ENCODE results near the gene SORCS1. TPM values are rescaled to one million over a fixed set of nuclear protein-coding genes. Genes with fewer than 3 reads are reported as not detected.

The SORCS1 gene
- polyA plus RNA-seq, 1 of the 3 experiments (the other 2 are of a cell fraction), result 0.66 TPM

- no peak for TF ChIP-seq RCOR1 (IDR thresholded peaks at IDR 0.05; ENCODE audit: low read length)
- TF ChIP-seq NFIC (IDR thresholded peaks at IDR 0.05; ENCODE audit: borderline replicate concordance), result no peak
- no peak for TF ChIP-seq FOXM1 (IDR thresholded peaks at IDR 0.05; ENCODE audit: low read depth)
- no peak for TF ChIP-seq PBX3 (IDR thresholded peaks at IDR 0.05)
These were observed 334.5 kb downstream of the SORCS1 start (continued) for GRCh38 chr10:106830006-106830405.

DNA sequence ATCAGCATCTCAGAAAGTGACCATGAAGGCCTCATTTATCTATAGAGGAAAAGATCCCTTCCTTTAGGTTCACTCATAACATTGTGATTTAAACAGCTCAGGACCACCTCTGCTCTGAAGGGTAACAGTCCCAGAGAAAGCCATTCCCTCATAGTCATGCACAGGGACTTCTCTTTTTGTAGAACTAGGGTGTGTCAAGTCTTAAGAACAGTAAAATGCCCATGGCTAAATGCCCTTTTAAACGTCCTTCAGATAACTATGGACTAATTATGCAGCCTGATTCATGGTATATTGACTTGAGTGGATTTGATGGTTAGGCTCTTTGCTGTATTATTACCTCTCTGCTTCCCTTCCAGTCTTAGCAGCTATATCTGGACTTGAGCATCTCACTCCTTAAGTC lies 337.8 kb downstream of the SORCS1 start:
- POLR2A ChIA-PET, result no interaction called here
- no peak overlapping the region for H3K4me3 ChIP-seq (ENCODE audit: low read depth in 2 of 2, low read length in 1 of 2)
- H3K9me2 ChIP-seq, result no peaks in the 10 kb centered on the region
- H3K27ac ChIP-seq (ENCODE audit: low read depth in 2 of 2, low read length in 1 of 2), result no peak overlapping the region; a peak in 1 of 4 replicates
- TF ChIP-seq GABPA (IDR thresholded peaks at IDR 0.05; ENCODE audit: low read depth), result no peak
- TF ChIP-seq EZH2phosphoT487 (IDR thresholded peaks at IDR 0.05; ENCODE audit: borderline replicate concordance, low read depth), result no peak
- TF ChIP-seq, protein P1, sequence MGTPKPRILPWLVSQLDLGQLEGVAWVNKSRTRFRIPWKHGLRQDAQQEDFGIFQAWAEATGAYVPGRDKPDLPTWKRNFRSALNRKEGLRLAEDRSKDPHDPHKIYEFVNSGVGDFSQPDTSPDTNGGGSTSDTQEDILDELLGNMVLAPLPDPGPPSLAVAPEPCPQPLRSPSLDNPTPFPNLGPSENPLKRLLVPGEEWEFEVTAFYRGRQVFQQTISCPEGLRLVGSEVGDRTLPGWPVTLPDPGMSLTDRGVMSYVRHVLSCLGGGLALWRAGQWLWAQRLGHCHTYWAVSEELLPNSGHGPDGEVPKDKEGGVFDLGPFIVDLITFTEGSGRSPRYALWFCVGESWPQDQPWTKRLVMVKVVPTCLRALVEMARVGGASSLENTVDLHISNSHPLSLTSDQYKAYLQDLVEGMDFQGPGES (IDR thresholded peaks at IDR 0.05; ENCODE audit: low read depth, low read length), result no peak
- TF ChIP-seq GATA2 (CRISPR knock-in tag; IDR thresholded peaks at IDR 0.05), result no peak
- no peak for TF ChIP-seq ZBTB33 (IDR thresholded peaks at IDR 0.05; ENCODE audit: borderline replicate concordance, low read depth)
- no peak for TF ChIP-seq RAD21 (IDR thresholded peaks at IDR 0.05; ENCODE audit: low read length)
- no peak for TF ChIP-seq FOXM1 (IDR thresholded peaks at IDR 0.05; ENCODE audit: low read depth)
- H3K36me3 ChIP-seq (replicated peaks in 1 of 2; ENCODE audit: control insufficient read depth in 1 of 2, insufficient read depth in 2 of 2, low read length in 1 of 2), result no peaks in the 10 kb centered on the region
- no peaks in the 10 kb centered on the region for H3K27me3 ChIP-seq (ENCODE audit: insufficient read depth)
- H3K4me1 ChIP-seq (ENCODE audit: control insufficient read depth in 1 of 2, insufficient read depth in 2 of 2, low read depth in 1 of 2, low read length in 1 of 2), result peaks cover 0 to 4% of the 10 kb centered on the region in 2 experiments; a peak in 1 of 4 replicates
- CTCF ChIA-PET, result interaction anchor here (1.6 to 2.4 kb wide), 2 partner anchors 9 to 115 kb away, joined by 3 to 7 read pairs; no protein-coding TSS in a partner anchor
- no peaks in the 10 kb centered on the region for H3K9me3 ChIP-seq
- no peak overlapping the region for H2AFZ ChIP-seq (ENCODE audit: low read depth)
- no peak for DNase-seq
- H3K4me2 ChIP-seq, result no peak overlapping the region
- no peaks in the 10 kb centered on the region for H3K79me2 ChIP-seq (ENCODE audit: insufficient read depth)
- no peaks in the 10 kb centered on the region for H4K20me1 ChIP-seq (ENCODE audit: insufficient read depth)
- WGBS (ENCODE audit: low lambda C conversion rate), result 25% methylated on average over 1 of the region's 1 CpG
- no peaks in the 10 kb centered on the region for H3F3A ChIP-seq (replicated peaks; ENCODE audit: insufficient read depth)
- no peak overlapping the region for H3K9ac ChIP-seq
